VCaP (cell line): ENCODE measurements around the gene CD44.
"Not testable (repeated sequence)": the region's sequence is repeated elsewhere in the genome, so short reads cannot be mapped to it uniquely, and the experiment has no call there.

Experiments used
- H3K27ac ChIP-seq: fragments of 450-650 bp; 2 replicates; pipeline ENCODE4 v1.5.1; 2017
- CTCF ChIP-seq: fragments of 450-650 bp; conservative IDR thresholded peaks from 2 replicates; pipeline ENCODE4 v1.5.1; 2017; ENCODE audit warnings: mild to moderate bottlenecking, moderate library complexity

CD44 gene

DNA sequence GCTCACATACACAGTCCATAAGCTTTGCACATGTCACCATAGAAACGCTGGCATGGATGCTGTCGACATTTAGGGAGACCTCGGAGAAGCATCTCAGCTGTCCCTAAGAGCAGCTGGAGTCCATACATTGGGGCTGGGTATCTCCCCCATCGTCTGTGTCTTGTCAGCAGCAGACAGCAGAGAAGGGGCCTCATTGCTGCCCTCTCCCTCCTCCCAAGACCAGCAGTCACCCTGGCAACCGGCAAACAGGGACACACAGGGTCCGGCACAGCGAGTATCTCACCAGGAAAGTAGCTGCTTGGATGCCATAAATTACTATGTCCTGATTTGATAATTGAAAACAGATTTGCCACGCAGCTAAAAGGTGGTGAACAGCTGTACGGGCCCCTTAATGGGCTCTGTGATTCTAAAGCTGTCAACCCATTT is 84.4 kb downstream of the CD44 start:
- no peak overlapping the region for H3K27ac ChIP-seq

GRCh38 chr11:35223991-35224390 is 85.0 kb downstream of the CD44 start:
- no peak for TF ChIP-seq CTCF
- H3K27ac ChIP-seq: no peak overlapping the region

More for the DNA sequence above, 84.4 kb downstream of the CD44 start:
- TF ChIP-seq CTCF: no peak

DNA sequence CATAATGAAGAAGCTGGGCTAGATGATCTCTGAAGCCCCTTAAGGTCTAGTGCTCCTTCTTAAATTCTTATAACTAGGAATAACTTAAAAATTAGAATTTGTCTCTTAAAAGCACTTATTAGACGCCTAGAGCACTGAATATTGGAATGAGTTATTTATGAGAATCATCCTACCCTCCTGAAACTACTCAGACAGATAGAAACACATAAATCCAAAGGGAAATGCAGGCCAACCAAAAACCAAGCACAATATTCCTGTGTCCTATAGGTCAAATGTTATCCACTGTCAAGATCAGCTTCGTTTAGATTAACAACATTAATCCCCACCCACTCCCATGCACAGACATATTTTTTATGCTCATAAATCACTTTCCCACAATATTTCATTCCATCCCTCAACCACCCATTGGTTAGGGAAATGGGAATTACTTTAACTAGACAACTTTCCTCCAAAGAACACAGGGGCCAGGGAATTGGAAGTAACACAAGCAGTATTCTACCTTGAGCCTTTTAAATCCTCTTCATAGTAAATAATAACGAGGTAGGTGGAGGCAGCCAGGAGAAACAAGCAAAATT is 87.1 kb downstream of the CD44 start:
- no peak for TF ChIP-seq CTCF

DNA sequence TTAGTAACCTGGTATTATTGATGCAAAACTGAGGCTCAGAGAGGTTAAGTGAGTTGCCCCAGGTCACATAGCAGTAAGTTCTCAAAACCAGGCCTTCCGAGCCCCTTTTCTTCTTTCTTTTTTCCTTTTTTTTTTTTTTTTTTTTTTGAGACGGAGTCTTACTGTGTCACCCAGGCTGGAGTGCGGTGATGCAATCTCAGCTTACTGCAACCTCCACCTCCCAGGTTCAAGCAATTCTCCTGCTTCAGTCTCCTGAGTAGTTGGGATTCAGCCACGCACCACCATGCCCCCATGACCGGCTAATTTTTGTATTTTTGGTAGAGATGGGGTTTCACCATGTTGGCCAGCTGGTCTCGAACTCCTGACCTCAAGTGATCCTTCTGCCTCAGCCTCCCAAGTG is 87.8 kb downstream of the CD44 start:
- H3K27ac ChIP-seq: not testable (repeated sequence)

More for the DNA sequence above, 87.1 kb downstream of the CD44 start:
- H3K27ac ChIP-seq: no peak overlapping the region

- TF ChIP-seq CTCF: no peak
- no peak overlapping the region for H3K27ac ChIP-seq
Measured at GRCh38 chr11:35227576-35228327, 88.8 kb downstream of the CD44 start.

DNA sequence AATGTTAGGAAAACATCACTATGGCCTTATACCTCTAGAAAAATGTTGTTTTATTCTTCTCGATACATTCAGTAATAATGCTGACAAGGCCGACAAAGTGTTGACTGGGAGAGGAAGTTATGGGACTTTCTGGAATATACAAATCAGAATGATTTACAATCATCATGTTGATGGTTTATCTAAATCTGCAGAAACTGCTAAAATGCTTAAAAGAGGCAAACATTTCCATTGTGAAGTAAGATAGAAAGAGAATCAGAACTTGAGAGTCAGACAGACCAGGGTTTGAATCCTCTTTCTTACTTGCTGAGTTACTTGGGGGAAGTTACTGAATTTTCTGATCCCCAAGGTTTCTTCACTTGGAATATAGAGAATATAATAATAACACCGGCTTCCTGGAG is 89.4 kb downstream of the CD44 start:
- TF ChIP-seq CTCF: no peak
- no peak overlapping the region for H3K27ac ChIP-seq

DNA sequence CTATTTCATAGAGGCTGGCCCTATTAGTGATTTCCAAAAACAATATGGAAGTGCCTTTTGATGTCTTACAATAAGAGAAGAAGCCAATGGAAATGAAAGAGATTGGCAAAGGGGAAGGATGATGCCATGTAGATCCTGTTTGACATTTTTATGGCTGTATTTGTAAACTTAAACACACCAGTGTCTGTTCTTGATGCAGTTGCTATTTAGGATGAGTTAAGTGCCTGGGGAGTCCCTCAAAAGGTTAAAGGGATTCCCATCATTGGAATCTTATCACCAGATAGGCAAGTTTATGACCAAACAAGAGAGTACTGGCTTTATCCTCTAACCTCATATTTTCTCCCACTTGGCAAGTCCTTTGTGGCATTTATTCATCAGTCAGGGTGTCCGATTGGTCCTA is 91.4 kb downstream of the CD44 start:
- H3K27ac ChIP-seq: no peak overlapping the region
- no peak for TF ChIP-seq CTCF
